Dendritic cell treated with granulocyte-macrophage colony-stimulating factor and Interleukin-4, amounts not matched to agents 40 ng/mL and 50 ng/mL, for 4 days (primary cell): ENCODE results near the gene JTB.

Source experiments
- H3K27ac Mint-ChIP-seq: one replicate; pipeline ENCODE4 v1.8.0; 2022; ENCODE audit warnings: mild to moderate bottlenecking, mixed read lengths
- H3K27me3 Mint-ChIP-seq: one replicate; pipeline ENCODE4 v1.8.0; 2022; ENCODE audit warnings: mild to moderate bottlenecking, mixed read lengths
- H3K36me3 Mint-ChIP-seq: one replicate; pipeline ENCODE4 v1.8.0; 2022; ENCODE audit warnings: low read depth, mixed read lengths
- H3K4me1 Mint-ChIP-seq: one replicate; pipeline ENCODE4 v1.8.0; 2022; ENCODE audit warnings: low read depth, mixed read lengths
- H3K4me3 Mint-ChIP-seq: one replicate; pipeline ENCODE4 v1.8.0; 2022; ENCODE audit warnings: mild to moderate bottlenecking, moderate library complexity, mixed read lengths
- H3K9me3 Mint-ChIP-seq: one replicate; pipeline ENCODE4 v1.8.0; 2022; ENCODE audit warnings: mixed read lengths
- intact Hi-C: fragments of 100-400 bp; cut with micrococcal nuclease; formaldehyde crosslinking; loops from one replicate; pipeline ENCODE4 v1.15.0; 2022

The JTB gene

DNA sequence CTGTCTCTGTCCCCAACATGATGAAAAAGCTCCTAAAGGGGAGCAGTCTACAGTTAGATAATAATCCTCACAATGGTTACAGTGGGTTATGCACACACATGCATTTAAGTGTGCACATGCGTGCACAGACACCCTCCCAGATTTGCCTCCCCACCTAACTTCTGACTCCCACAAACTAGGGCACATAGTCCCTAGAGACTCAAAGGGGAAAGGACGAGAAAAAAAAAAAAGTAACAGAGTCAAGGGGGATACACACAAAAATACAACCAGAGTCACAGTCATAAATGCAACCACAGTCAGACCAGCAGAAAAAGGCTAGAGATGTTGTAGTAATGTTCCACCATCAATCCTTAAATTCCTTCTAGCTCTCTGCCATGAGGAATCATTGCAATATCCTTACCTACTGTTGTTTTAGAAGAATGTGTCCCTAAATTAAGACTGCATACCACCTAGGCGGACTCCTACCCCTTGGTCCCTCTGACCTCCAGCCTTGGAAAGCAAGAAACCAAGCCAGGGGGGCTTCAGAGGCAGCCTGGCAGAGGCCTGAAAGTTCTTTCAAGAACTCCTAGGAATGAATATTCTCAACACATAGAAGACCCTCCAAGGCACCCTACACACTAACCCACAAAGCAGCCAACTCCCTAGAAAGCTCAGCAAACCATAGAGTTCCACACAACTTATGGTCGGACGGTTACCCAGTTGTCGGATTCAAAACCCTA, 20.3 kb downstream of the JTB start:
- Mint-ChIP-seq H3K27me3 (no peaks in the 10 kb centered on the region), H3K9me3 (no peaks in the 10 kb centered on the region)

GRCh38 chr1:153954826-153955225, 22.6 kb downstream of the JTB start:
- H3K27me3 Mint-ChIP-seq = no peaks in the 10 kb centered on the region
- H3K9me3 Mint-ChIP-seq = no peaks in the 10 kb centered on the region
- peaks cover 83% of the 10 kb centered on the region for H3K36me3 Mint-ChIP-seq
- peaks cover 81% of the 10 kb centered on the region for H3K4me1 Mint-ChIP-seq
- intact Hi-C loops = no loop called here
- no peak overlapping the region for H3K4me3 Mint-ChIP-seq
- H3K27ac Mint-ChIP-seq = peak overlapping the region; percentile 20

More for the DNA sequence above, 20.3 kb downstream of the JTB start:
- H3K27ac Mint-ChIP-seq = peak overlapping the region; percentile 94
- H3K36me3 Mint-ChIP-seq = peaks cover 83% of the 10 kb centered on the region
- H3K4me1 Mint-ChIP-seq = peaks cover 81% of the 10 kb centered on the region
- intact Hi-C loops = no loop called here
- H3K4me3 Mint-ChIP-seq = peak overlapping the region; percentile 94

DNA sequence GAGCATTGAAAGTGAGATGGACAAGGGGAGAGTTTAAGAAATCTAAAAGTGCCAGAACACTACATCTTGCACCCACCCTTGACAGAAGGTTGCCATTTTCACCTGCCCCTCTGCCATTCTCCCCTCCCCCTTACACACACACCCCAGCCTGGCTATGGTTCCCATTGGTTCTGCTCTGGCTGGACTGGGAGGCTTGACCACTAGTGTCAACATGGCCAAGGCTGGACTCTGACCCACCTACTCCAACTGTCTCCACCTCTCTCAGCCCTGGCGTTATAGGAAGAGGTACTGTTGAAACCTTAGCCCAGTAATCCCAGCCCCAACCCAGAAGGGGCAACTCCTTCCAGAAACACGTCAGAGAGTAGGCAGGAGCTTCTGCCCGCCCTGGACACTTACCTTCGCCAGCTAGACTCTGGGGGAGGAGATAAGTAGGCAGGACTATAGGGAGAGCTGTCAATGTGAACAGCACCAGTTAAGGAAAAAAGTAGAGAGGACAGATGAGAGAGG, 23.6 kb downstream of the JTB start:
- Mint-ChIP-seq H3K9me3 (no peaks in the 10 kb centered on the region), H3K4me1 (peaks cover 77% of the 10 kb centered on the region), H3K27ac (peak overlapping the region; percentile 20), H3K27me3 (no peaks in the 10 kb centered on the region), H3K36me3 (peaks cover 83% of the 10 kb centered on the region), H3K4me3 (no peak overlapping the region)
- intact Hi-C loops = no loop called here

DNA sequence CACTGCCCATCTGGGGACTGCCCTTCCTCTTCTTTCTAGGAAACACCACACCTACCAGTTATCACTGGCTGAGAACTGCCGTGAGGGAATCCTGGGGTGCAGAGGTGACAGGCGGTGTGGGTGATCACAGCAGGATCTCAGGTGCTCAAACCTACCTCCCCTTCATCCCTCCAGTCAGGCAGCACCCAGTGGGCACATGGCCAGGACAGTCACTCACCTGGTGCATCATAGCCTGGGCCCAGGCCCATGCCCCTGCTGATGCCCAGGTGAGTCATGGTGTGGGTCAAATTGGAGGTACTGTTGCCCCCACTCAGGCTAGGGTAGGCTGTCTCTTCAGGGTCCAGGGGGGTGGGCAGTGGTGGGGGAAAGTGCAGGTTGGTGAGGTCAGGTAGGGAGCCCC, 25.7 kb downstream of the JTB start:
- no peak overlapping the region for H3K4me3 Mint-ChIP-seq
- H3K27me3 Mint-ChIP-seq = no peaks in the 10 kb centered on the region
- H3K36me3 Mint-ChIP-seq = peaks cover 84% of the 10 kb centered on the region
- H3K27ac Mint-ChIP-seq = no peak overlapping the region
- no peaks in the 10 kb centered on the region for H3K9me3 Mint-ChIP-seq
- peaks cover 85% of the 10 kb centered on the region for H3K4me1 Mint-ChIP-seq
- intact Hi-C loops = no loop called here

DNA sequence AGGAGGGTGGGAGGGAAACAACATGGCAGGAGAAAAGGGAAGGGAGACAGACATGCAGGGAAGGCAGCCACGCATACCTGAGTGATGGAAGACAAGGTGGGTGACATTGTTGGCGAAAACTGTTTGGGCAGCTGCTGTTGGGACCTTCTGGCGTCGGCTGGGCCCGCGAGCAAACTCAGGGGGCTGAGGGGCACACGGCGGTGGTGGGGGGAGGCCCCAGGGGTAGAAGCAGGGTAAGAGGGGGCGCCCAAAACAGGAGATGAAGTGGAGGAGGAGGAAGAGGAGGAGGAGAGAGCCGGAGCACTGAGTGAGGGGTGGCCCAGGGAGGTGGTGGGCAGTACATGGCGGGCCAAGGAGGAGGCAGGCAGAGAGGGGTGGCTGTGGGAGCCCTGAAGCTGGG, 26.3 kb downstream of the JTB start:
- Mint-ChIP-seq H3K4me3 (no peak overlapping the region), H3K4me1 (peaks cover 81% of the 10 kb centered on the region), H3K9me3 (no peaks in the 10 kb centered on the region), H3K27me3 (no peaks in the 10 kb centered on the region), H3K27ac (peak overlapping the region; percentile 12), H3K36me3 (peaks cover 86% of the 10 kb centered on the region)
- intact Hi-C loops = no loop called here

GRCh38 chr1:153946622-153947241, 30.7 kb downstream of the JTB start, which contains the start of gene DENND4B:
TSS of gene DENND4B (minus strand) at chr1:153946718. CDS start at chr1:153944374, 2,344 bp downstream.
- peak within 1 kb of the TSS; percentile 90 for H3K4me3 Mint-ChIP-seq
- peaks cover 92% of the 10 kb centered on the region for H3K36me3 Mint-ChIP-seq
- H3K27ac Mint-ChIP-seq = peak within 1 kb of the TSS; percentile 99
- H3K9me3 Mint-ChIP-seq = no peaks in the 10 kb centered on the region
- H3K27me3 Mint-ChIP-seq = no peaks in the 10 kb centered on the region
- intact Hi-C loops = loop anchor here (1.0 to 10.0 kb wide), 3 partner anchors 12 to 152 kb away; partner anchors contain the start of genes CRTC2 and SLC39A1
- H3K4me1 Mint-ChIP-seq = peaks cover 83% of the 10 kb centered on the region

GRCh38 chr1:153945795-153946621, 31.5 kb downstream of the JTB start:
- Mint-ChIP-seq H3K9me3 (no peaks in the 10 kb centered on the region), H3K36me3 (peaks cover 92% of the 10 kb centered on the region), H3K4me3 (peak overlapping the region; percentile 90), H3K4me1 (peaks cover 83% of the 10 kb centered on the region), H3K27ac (peak overlapping the region; percentile 99), H3K27me3 (no peaks in the 10 kb centered on the region)
- intact Hi-C loops = loop anchor here (1.0 to 10.0 kb wide), 5 partner anchors 12 to 151 kb away; partner anchors contain the start of genes CRTC2, RAB13 and SLC39A1

DNA sequence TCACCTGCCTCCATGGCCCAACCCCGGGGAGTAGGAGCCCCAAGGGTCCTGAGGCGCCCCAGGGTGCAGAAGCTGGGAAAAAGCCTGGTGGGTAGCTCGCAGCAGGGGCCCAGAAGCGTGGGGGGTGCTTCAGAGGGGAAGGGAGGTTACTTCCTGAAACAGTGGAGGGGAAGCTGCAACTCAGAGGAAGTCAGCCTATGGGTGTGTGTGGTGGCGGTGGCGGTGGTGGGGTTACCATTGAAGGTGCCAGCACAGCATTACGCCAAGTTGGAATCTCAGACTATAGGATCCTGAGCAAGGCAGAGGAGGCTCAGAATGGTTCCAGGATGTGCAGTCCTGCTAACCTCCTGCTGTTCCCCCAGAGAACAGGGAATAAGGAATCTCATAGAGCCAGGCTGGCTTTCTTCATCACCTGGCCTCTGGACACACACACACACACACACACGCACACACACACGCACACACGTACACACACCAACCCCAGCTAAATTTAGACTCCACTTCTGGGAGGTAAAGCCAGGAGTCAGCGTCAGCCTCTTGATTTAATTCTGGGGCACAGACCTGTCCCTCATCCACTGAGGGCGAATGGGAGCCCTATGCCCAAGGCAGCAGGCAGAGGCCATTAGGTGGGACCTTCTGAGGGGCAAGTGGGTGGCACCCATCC, 32.2 kb downstream of the JTB start:
- Mint-ChIP-seq H3K27ac (peak overlapping the region; percentile 99), H3K27me3 (no peaks in the 10 kb centered on the region), H3K9me3 (no peaks in the 10 kb centered on the region), H3K4me3 (peak overlapping the region; percentile 90), H3K36me3 (peaks cover 92% of the 10 kb centered on the region), H3K4me1 (peaks cover 83% of the 10 kb centered on the region)
- intact Hi-C loops = loop anchor here (1.0 to 10.0 kb wide), 3 partner anchors 22 to 150 kb away; partner anchors contain the start of gene RAB13

- Mint-ChIP-seq H3K4me3 (peak overlapping the region; percentile 90), H3K27me3 (no peaks in the 10 kb centered on the region), H3K27ac (peak overlapping the region; percentile 99), H3K4me1 (peaks cover 84% of the 10 kb centered on the region), H3K9me3 (no peaks in the 10 kb centered on the region), H3K36me3 (peaks cover 92% of the 10 kb centered on the region)
- intact Hi-C loops = loop anchor here (1.0 to 10.0 kb wide), 3 partner anchors 21 to 150 kb away; partner anchors contain the start of gene RAB13
Measured at GRCh38 chr1:153944827-153945117, 32.7 kb downstream of the JTB start.

- peaks cover 87% of the 10 kb centered on the region for H3K4me1 Mint-ChIP-seq
Measured at GRCh38 chr1:153944005-153944826, 33.3 kb downstream of the JTB start.

GRCh38 chr1:153942766-153943549, 34.5 kb downstream of the JTB start:
- intact Hi-C loops = loop anchor here (10.0 kb wide), 1 partner anchor 148 kb away; no protein-coding TSS in a partner anchor
- Mint-ChIP-seq H3K27ac (peak overlapping the region; percentile 99), H3K4me3 (peak overlapping the region; percentile 35), H3K36me3 (peaks cover 92% of the 10 kb centered on the region), H3K27me3 (no peaks in the 10 kb centered on the region), H3K4me1 (peaks cover 81% of the 10 kb centered on the region), H3K9me3 (no peaks in the 10 kb centered on the region)

More at GRCh38 chr1:153944005-153944826, 33.3 kb downstream of the JTB start:
- H3K4me3 Mint-ChIP-seq = peak overlapping the region; percentile 90
- intact Hi-C loops = loop anchor here (2.0 to 10.0 kb wide), 2 partner anchors 43 to 149 kb away; partner anchors contain the start of gene RAB13
- H3K9me3 Mint-ChIP-seq = no peaks in the 10 kb centered on the region
- H3K36me3 Mint-ChIP-seq = peaks cover 92% of the 10 kb centered on the region
- no peaks in the 10 kb centered on the region for H3K27me3 Mint-ChIP-seq
- H3K27ac Mint-ChIP-seq = peak overlapping the region; percentile 99
